ENCODE results near the gene DAGLA.

Gene DAGLA

DNA sequence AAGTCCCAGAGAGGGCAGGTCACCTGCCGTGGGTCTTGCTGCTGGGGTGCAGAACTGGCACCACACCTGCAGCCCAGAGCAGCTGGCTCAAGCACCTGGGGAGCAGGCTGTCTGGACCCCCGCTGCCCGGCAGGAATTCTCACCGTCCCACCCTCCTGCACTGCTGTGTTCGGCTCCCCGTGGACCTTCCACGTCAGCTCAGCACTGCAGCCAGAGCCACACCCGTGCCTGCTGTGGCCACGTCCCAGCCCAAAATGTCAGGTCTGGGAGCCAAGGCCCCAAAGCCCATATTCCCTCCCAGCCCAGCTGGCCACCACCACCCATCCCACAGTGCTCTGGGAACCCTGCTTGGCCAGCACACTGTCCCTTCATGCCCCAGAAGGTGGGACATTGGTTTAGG lies 44.2 kb downstream of the DAGLA start:
- no peaks in the 10 kb centered on the region for H3K27me3 ChIP-seq (ENCODE audit: insufficient read depth, insufficient read length)
- peaks cover 19% of the 10 kb centered on the region for H3K4me1 ChIP-seq (ENCODE audit: insufficient read depth, insufficient read length)
- peaks cover 94% of the 10 kb centered on the region for H3K36me3 ChIP-seq (ENCODE audit: insufficient read depth, insufficient read length, low read length)
- H3K4me3 ChIP-seq (ENCODE audit: insufficient read length, low read depth) = no peak overlapping the region
- H3K9me3 ChIP-seq (ENCODE audit: insufficient read depth, low read length) = no peaks in the 10 kb centered on the region
- no peak for DNase-seq (ENCODE audit: low read depth, low spot score)
- no peak overlapping the region for H3K9ac ChIP-seq (ENCODE audit: insufficient read length, low read depth)
- TF ChIP-seq YY1 (IDR thresholded peaks at IDR 0.05; ENCODE audit: insufficient read depth, insufficient read length) (no peak), ZNF274 (IDR thresholded peaks at IDR 0.05; ENCODE audit: low read depth, low read length) (no peak), SUZ12 (IDR thresholded peaks at IDR 0.05; ENCODE audit: extremely low read depth, insufficient read depth, insufficient read length) (no peak)

- Histone ChIP-seq H3K4me1 (ENCODE audit: insufficient read depth, insufficient read length) (peaks cover 15% of the 10 kb centered on the region), H3K9ac (ENCODE audit: insufficient read length, low read depth) (no peak overlapping the region), H3K9me3 (ENCODE audit: insufficient read depth, low read length) (no peaks in the 10 kb centered on the region), H3K36me3 (ENCODE audit: insufficient read depth, insufficient read length, low read length) (peaks cover 90% of the 10 kb centered on the region), H3K27me3 (ENCODE audit: insufficient read depth, insufficient read length) (no peaks in the 10 kb centered on the region), H3K4me3 (ENCODE audit: insufficient read length, low read depth) (no peak overlapping the region)
- no peak for TF ChIP-seq ZNF274 (IDR thresholded peaks at IDR 0.05; ENCODE audit: low read depth, low read length)
- no peak for TF ChIP-seq SUZ12 (IDR thresholded peaks at IDR 0.05; ENCODE audit: extremely low read depth, insufficient read depth, insufficient read length)
- TF ChIP-seq YY1 (IDR thresholded peaks at IDR 0.05; ENCODE audit: insufficient read depth, insufficient read length) = no peak
- no peak for DNase-seq (ENCODE audit: low read depth, low spot score)
Observed at GRCh38 chr11:61725781-61726231, 45.6 kb downstream of the DAGLA start.

- Histone ChIP-seq H3K9me3 (ENCODE audit: insufficient read depth, low read length) (no peaks in the 10 kb centered on the region), H3K4me3 (ENCODE audit: insufficient read length, low read depth) (no peak overlapping the region), H3K4me1 (ENCODE audit: insufficient read depth, insufficient read length) (peaks cover 19% of the 10 kb centered on the region), H3K36me3 (ENCODE audit: insufficient read depth, insufficient read length, low read length) (peaks cover 91% of the 10 kb centered on the region), H3K9ac (ENCODE audit: insufficient read length, low read depth) (peak overlapping the region; percentile 5), H3K27me3 (ENCODE audit: insufficient read depth, insufficient read length) (no peaks in the 10 kb centered on the region)
- no peak for TF ChIP-seq ZNF274 (IDR thresholded peaks at IDR 0.05; ENCODE audit: low read depth, low read length)
- TF ChIP-seq SUZ12 (IDR thresholded peaks at IDR 0.05; ENCODE audit: extremely low read depth, insufficient read depth, insufficient read length) = no peak
- TF ChIP-seq YY1 (IDR thresholded peaks at IDR 0.05; ENCODE audit: insufficient read depth, insufficient read length) = no peak
- DNase-seq (ENCODE audit: low read depth, low spot score) = no peak
Observed at GRCh38 chr11:61726775-61727174, 46.6 kb downstream of the DAGLA start.

DNA sequence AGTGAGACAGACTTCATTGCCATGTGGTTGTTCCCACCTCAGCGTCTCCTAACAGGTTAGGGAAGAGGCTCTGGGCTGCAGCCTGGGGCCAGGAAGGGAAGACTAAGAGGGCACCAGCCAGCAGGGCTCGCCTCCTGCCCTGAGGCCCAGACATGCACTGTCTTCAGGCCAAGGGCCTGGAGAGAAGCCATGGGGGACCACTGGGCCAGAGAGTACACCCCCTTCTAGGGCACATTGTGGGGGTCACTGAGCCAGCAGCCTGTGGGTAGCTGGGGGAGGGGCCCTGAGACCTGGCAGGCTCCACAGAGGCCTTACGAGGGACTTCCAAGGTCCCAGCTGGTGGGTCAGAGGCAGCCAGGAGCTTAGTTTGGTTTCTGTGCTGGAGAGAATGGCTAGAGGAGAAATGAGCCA lies 47.2 kb downstream of the DAGLA start:
- TF ChIP-seq YY1 (IDR thresholded peaks at IDR 0.05; ENCODE audit: insufficient read depth, insufficient read length) = no peak
- TF ChIP-seq ZNF274 (IDR thresholded peaks at IDR 0.05; ENCODE audit: low read depth, low read length) = no peak
- TF ChIP-seq SUZ12 (IDR thresholded peaks at IDR 0.05; ENCODE audit: extremely low read depth, insufficient read depth, insufficient read length) = no peak
- Histone ChIP-seq H3K9ac (ENCODE audit: insufficient read length, low read depth) (no peak overlapping the region), H3K9me3 (ENCODE audit: insufficient read depth, low read length) (no peaks in the 10 kb centered on the region), H3K4me1 (ENCODE audit: insufficient read depth, insufficient read length) (peaks cover 19% of the 10 kb centered on the region), H3K27me3 (ENCODE audit: insufficient read depth, insufficient read length) (no peaks in the 10 kb centered on the region), H3K4me3 (ENCODE audit: insufficient read length, low read depth) (no peak overlapping the region), H3K36me3 (ENCODE audit: insufficient read depth, insufficient read length, low read length) (peaks cover 93% of the 10 kb centered on the region)
- DNase-seq (ENCODE audit: low read depth, low spot score) = no peak

GRCh38 chr11:61728066-61728939 lies 48.1 kb downstream of the DAGLA start:
- Histone ChIP-seq H3K4me3 (ENCODE audit: insufficient read length, low read depth) (no peak overlapping the region), H3K9ac (ENCODE audit: insufficient read length, low read depth) (peak overlapping the region; percentile 9), H3K4me1 (ENCODE audit: insufficient read depth, insufficient read length) (peaks cover 19% of the 10 kb centered on the region), H3K36me3 (ENCODE audit: insufficient read depth, insufficient read length, low read length) (peaks cover 93% of the 10 kb centered on the region), H3K27me3 (ENCODE audit: insufficient read depth, insufficient read length) (no peaks in the 10 kb centered on the region), H3K9me3 (ENCODE audit: insufficient read depth, low read length) (no peaks in the 10 kb centered on the region)
- TF ChIP-seq SUZ12 (IDR thresholded peaks at IDR 0.05; ENCODE audit: extremely low read depth, insufficient read depth, insufficient read length) = no peak
- no peak for TF ChIP-seq ZNF274 (IDR thresholded peaks at IDR 0.05; ENCODE audit: low read depth, low read length)
- no peak for TF ChIP-seq YY1 (IDR thresholded peaks at IDR 0.05; ENCODE audit: insufficient read depth, insufficient read length)
- DNase-seq (ENCODE audit: low read depth, low spot score) = no peak

GRCh38 chr11:61728940-61729219 lies 48.7 kb downstream of the DAGLA start:
- Histone ChIP-seq H3K4me1 (ENCODE audit: insufficient read depth, insufficient read length) (peaks cover 24% of the 10 kb centered on the region), H3K9ac (ENCODE audit: insufficient read length, low read depth) (no peak overlapping the region), H3K9me3 (ENCODE audit: insufficient read depth, low read length) (no peaks in the 10 kb centered on the region), H3K36me3 (ENCODE audit: insufficient read depth, insufficient read length, low read length) (peaks cover 89% of the 10 kb centered on the region), H3K4me3 (ENCODE audit: insufficient read length, low read depth) (no peak overlapping the region), H3K27me3 (ENCODE audit: insufficient read depth, insufficient read length) (no peaks in the 10 kb centered on the region)
- DNase-seq (ENCODE audit: low read depth, low spot score) = no peak
- no peak for TF ChIP-seq SUZ12 (IDR thresholded peaks at IDR 0.05; ENCODE audit: extremely low read depth, insufficient read depth, insufficient read length)
- TF ChIP-seq YY1 (IDR thresholded peaks at IDR 0.05; ENCODE audit: insufficient read depth, insufficient read length) = no peak
- TF ChIP-seq ZNF274 (IDR thresholded peaks at IDR 0.05; ENCODE audit: low read depth, low read length) = no peak

DNA sequence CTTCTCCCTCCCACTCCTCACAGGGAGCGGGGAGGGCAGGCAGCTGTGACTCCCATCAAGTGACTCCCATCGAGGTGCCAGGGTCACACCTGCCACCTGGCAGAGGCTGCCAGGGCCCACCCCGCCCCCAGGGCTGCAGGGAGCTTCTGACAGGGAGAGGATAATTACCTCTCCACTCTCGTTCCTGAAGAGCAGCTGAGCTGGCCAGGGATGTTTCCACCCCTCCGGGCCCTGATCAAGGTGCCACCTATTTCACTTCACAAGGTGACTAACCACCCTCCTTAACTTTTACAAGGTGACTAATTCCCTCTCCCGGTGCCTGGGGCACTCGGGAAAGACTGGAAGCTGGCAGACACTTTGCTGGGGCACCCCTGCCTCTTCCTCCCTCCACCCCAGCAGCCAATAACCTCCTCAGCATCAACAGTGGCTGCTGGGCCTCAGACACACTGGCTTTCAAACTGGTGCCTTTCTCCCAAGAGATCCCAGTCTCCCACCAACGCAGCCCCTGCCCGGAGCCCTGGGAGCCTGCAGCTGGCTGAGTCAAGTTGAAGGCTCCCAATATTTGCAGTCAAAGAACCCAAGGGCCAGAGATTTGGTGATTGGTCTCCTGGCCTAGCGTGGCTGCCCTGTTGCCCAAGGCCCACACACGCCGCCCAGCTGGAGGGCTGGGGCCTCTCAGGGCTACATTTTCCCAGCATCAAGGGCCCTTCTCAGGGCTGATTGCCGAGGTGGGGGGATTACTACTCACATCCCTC lies 50.2 kb downstream of the DAGLA start:
- H3K9ac ChIP-seq (ENCODE audit: insufficient read length, low read depth) = no peak overlapping the region
- no peaks in the 10 kb centered on the region for H3K27me3 ChIP-seq (ENCODE audit: insufficient read depth, insufficient read length)
- H3K9me3 ChIP-seq (ENCODE audit: insufficient read depth, low read length) = no peaks in the 10 kb centered on the region
- peaks cover 89% of the 10 kb centered on the region for H3K36me3 ChIP-seq (ENCODE audit: insufficient read depth, insufficient read length, low read length)
- DNase-seq (ENCODE audit: low read depth, low spot score) = no peak
- no peak overlapping the region for H3K4me3 ChIP-seq (ENCODE audit: insufficient read length, low read depth)
- H3K4me1 ChIP-seq (ENCODE audit: insufficient read depth, insufficient read length) = peaks cover 26% of the 10 kb centered on the region
- TF ChIP-seq SUZ12 (IDR thresholded peaks at IDR 0.05; ENCODE audit: extremely low read depth, insufficient read depth, insufficient read length) (no peak), ZNF274 (IDR thresholded peaks at IDR 0.05; ENCODE audit: low read depth, low read length) (no peak), YY1 (IDR thresholded peaks at IDR 0.05; ENCODE audit: insufficient read depth, insufficient read length) (no peak)

Data from NT2/D1 (cell line).